Tibial nerve (tissue), 4 donors: Measurements from ENCODE around the gene STAT3. TPM values are rescaled to one million over a fixed set of nuclear protein-coding genes. Genes with fewer than 3 reads are reported as not detected.
"Not testable (repeated sequence)": the region's sequence is repeated elsewhere in the genome, so short reads cannot be mapped to it uniquely, and the experiment has no call there.

Experiments
- DNase-seq, 2 donors: peaks; one replicate each; pipeline ENCODE4 v3.0.0-alpha.2; 2019; ENCODE audit warnings: low spot score in 2 of 2
- H3K27ac ChIP-seq, 4 donors: fragments of 200-600 bp; sonication (generic) in 3 of 4; one replicate each; pipeline ENCODE4 v1.5.1; 2017 to 2019; ENCODE audit warnings: mild to moderate bottlenecking in 1 of 4
- H3K27me3 ChIP-seq, 2 donors: fragments of 200-600 bp; sonication (generic) in 1 of 2; one replicate each; pipeline versions ENCODE4 v1.5.1 to v1.6.0; 2017 to 2019
- H3K36me3 ChIP-seq, 3 donors: fragments of 200-600 bp; sonication (generic); one replicate each; pipeline ENCODE4 v1.5.1; 2018 to 2019
- H3K4me1 ChIP-seq, 4 donors: fragments of 200-600 bp; sonication (generic) in 3 of 4; one replicate each; pipeline ENCODE4 v1.5.1; 2017 to 2019
- H3K4me3 ChIP-seq, 4 donors: fragments of 200-600 bp; sonication (generic) in 3 of 4; one replicate each; pipeline ENCODE4 v1.5.1; 2017 to 2019; ENCODE audit warnings: mild to moderate bottlenecking in 1 of 4, moderate library complexity in 1 of 4
- H3K9me3 ChIP-seq, 4 donors: fragments of 200-600 bp; sonication (generic) in 3 of 4; one replicate each; pipeline ENCODE4 v1.5.1; 2017 to 2019
- EP300 ChIP-seq, 2 donors: sonication (generic); formaldehyde crosslinking; IDR thresholded peaks; one replicate each; pipeline ENCODE4 v1.6.1; 2017; ENCODE audit warnings: antibody characterized with exemption in 2 of 2, mild to moderate bottlenecking in 1 of 2
- POLR2A ChIP-seq, 2 donors: fragments of 450-650 bp; IDR thresholded peaks; one replicate each; pipeline ENCODE4 v1.6.1; 2017; ENCODE audit warnings: antibody characterized with exemption in 2 of 2, mild to moderate bottlenecking in 2 of 2, moderate library complexity in 2 of 2
- WGBS, 2 donors: methylation state at CpG; one replicate each; pipeline ENCODE4 v1.1.5; 2018; 5-methylcytosine and 5-hydroxymethylcytosine counted together
- total RNA-seq, 4 donors: library from RNA; depleted of rRNA; stranded (reverse); fragments of >200 nt; gene quantifications; one replicate each; pipeline ENCODE4 v1.1.0, GENCODE V29; 2016
- TF ChIP-seq, protein P1 (sequence below), 5 experiments: fragments of 200-600 bp in 3 of 5; fragments of 450-650 bp in 2 of 5; sonication (generic) in 3 of 5; IDR thresholded peaks; one replicate each; pipeline ENCODE4 v1.5.1; 2016 to 2019; ENCODE audit warnings: antibody characterized with exemption in 5 of 5, mild to moderate bottlenecking in 3 of 5, moderate library complexity in 2 of 5

Gene STAT3
- total RNA-seq, 4 donors from 2014 or later: 133 to 322 (median 188) TPM

DNA sequence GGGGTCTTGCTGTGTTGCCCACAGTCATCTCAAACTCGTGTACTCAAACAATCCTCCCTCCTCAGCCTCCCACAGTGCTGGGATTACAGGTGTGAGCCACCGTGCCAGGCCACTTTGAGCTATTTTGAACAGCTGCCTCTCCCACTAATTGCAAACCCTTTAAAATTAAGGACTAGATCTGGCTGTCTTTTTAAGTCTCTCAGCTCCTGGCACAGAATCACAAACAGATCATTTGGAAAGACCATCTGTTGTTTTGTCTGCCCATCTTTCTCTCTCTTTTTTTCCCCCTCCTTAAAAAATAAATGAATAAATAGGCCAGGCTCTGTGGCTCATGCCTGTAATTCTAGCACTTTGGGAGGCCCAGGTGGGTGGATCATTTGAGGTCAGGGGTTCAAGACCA, 10.9 kb upstream of the STAT3 start:
- H3K27ac ChIP-seq: no peak overlapping the region
- TF ChIP-seq POLR2A (IDR thresholded peaks at IDR 0.05) (no peak), EP300 (IDR thresholded peaks at IDR 0.05) (no peak)
- TF ChIP-seq, protein P1, sequence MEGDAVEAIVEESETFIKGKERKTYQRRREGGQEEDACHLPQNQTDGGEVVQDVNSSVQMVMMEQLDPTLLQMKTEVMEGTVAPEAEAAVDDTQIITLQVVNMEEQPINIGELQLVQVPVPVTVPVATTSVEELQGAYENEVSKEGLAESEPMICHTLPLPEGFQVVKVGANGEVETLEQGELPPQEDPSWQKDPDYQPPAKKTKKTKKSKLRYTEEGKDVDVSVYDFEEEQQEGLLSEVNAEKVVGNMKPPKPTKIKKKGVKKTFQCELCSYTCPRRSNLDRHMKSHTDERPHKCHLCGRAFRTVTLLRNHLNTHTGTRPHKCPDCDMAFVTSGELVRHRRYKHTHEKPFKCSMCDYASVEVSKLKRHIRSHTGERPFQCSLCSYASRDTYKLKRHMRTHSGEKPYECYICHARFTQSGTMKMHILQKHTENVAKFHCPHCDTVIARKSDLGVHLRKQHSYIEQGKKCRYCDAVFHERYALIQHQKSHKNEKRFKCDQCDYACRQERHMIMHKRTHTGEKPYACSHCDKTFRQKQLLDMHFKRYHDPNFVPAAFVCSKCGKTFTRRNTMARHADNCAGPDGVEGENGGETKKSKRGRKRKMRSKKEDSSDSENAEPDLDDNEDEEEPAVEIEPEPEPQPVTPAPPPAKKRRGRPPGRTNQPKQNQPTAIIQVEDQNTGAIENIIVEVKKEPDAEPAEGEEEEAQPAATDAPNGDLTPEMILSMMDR (IDR thresholded peaks at IDR 0.05): no peak
- no peak overlapping the region for H3K4me3 ChIP-seq
- peaks cover 0 to 35% (median 19%) of the 10 kb centered on the region in 4 donors for H3K4me1 ChIP-seq
- no peak for DNase-seq
- no peaks in the 10 kb centered on the region for H3K9me3 ChIP-seq
- WGBS, 2 donors: 62% methylated on average over 2 of the region's 2 CpGs
- peaks cover 0 to 16% (median 0%) of the 10 kb centered on the region in 3 donors for H3K36me3 ChIP-seq
- no peaks in the 10 kb centered on the region for H3K27me3 ChIP-seq

GRCh38 chr17:42395601-42396000, 7.4 kb upstream of the STAT3 start:
- H3K27ac ChIP-seq, H3K27me3 ChIP-seq, H3K4me3 ChIP-seq, DNase-seq, H3K36me3 ChIP-seq, H3K9me3 ChIP-seq: not testable (repeated sequence)
- H3K4me1 ChIP-seq: peaks cover 0 to 19% (median 5%) of the 10 kb centered on the region in 4 donors
- WGBS, 2 donors: 95 to 96% methylated on average over 8 of the region's 8 CpGs

- DNase-seq: no peak
- WGBS, 2 donors: 93 to 94% methylated on average over 4 of the region's 4 CpGs
- Histone ChIP-seq H3K4me1 (peaks cover 0 to 27% (median 3%) of the 10 kb centered on the region in 4 donors), H3K9me3 (no peaks in the 10 kb centered on the region), H3K27me3 (no peaks in the 10 kb centered on the region), H3K4me3 (no peak overlapping the region), H3K27ac (no peak overlapping the region), H3K36me3 (no peaks in the 10 kb centered on the region)
- TF ChIP-seq, protein P1 (IDR thresholded peaks at IDR 0.05): no peak
- TF ChIP-seq EP300 (IDR thresholded peaks at IDR 0.05): no peak
- no peak for TF ChIP-seq POLR2A (IDR thresholded peaks at IDR 0.05)
Observed at GRCh38 chr17:42394838-42395237, 6.6 kb upstream of the STAT3 start.

DNA sequence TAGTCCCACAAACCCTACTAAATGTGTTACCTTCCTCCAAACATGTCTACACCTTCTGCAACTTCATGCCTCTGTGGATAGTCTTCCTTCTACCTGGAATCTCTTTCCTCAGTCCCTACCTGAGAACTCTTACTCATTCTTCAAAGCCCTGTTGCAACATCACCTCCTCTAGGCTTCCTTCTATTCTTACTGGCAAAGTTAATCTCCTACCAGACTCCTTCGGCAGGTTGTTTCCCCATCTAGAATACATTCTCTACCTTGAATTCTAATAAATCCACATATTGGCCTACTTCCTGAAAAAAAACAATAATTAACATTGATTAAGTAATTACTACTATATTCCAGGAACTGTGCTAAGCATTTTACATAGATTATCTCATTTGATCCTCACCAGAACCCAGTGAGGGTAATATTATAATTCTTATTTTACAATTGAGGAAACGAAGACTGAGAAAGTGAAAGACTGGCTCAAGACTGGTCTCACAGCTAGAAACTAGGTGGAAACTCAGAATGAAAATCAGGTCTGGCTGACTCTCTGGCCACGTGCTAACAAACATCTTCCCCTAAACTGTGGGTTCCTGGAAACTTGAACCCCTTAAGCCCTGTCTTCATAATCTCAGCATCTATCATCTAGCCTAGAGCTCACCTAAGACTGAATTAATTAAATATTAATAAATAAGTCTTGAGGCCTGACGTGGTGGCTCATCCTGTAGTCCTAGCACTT, 4.6 kb upstream of the STAT3 start:
- Histone ChIP-seq H3K9me3 (no peaks in the 10 kb centered on the region), H3K27ac (no peak overlapping the region), H3K27me3 (no peaks in the 10 kb centered on the region), H3K4me3 (no peak overlapping the region), H3K36me3 (no peaks in the 10 kb centered on the region), H3K4me1 (peaks cover 0 to 27% (median 6%) of the 10 kb centered on the region in 4 donors)
- TF ChIP-seq, protein P1 (IDR thresholded peaks at IDR 0.05): no peak
- TF ChIP-seq POLR2A (IDR thresholded peaks at IDR 0.05) (no peak), EP300 (IDR thresholded peaks at IDR 0.05) (no peak)
- 83 to 87% methylated on average over 4 of the region's 4 CpGs for WGBS, 2 donors
- no peak for DNase-seq

GRCh38 chr17:42391439-42391838, 3.2 kb upstream of the STAT3 start:
- not testable (repeated sequence) for H3K4me3 ChIP-seq, DNase-seq, H3K27me3 ChIP-seq, H3K9me3 ChIP-seq, H3K36me3 ChIP-seq
- 55 to 71% methylated on average over 8 of the region's 8 CpGs for WGBS, 2 donors
- Histone ChIP-seq H3K27ac (peak overlapping the region in 2 of 4 donors; percentile 64 to 98), H3K4me1 (peaks cover 0 to 35% (median 11%) of the 10 kb centered on the region in 4 donors)

DNA sequence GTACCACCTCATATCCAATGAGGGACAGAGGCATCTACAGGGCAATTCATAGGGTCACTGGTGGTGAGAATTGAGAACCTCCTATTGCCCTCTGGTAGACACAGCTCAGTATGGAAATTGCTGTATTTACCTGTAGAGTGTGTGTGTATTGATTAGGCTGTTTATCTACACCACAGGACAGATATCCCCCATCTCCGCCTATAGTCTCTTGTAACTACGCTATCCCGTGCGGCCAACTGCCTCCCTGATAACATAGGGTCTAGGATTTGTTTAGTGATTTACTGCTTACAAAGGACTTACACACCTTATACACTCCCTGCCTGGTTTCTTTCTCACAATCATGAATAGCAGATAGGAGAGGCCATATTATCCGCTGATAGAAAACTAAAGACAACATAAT, 1.7 kb upstream of the STAT3 start:
- 95 to 96% methylated on average over 5 of the region's 5 CpGs for WGBS, 2 donors
- H3K36me3 ChIP-seq: no peaks in the 10 kb centered on the region
- H3K4me1 ChIP-seq: peaks cover 0 to 50% (median 26%) of the 10 kb centered on the region in 4 donors
- peak overlapping the region; percentile 89 to 98 (median 95) for H3K27ac ChIP-seq
- TF ChIP-seq POLR2A (IDR thresholded peaks at IDR 0.05) (no peak), EP300 (IDR thresholded peaks at IDR 0.05) (no peak)
- TF ChIP-seq, protein P1 (IDR thresholded peaks at IDR 0.05): no peak
- no peaks in the 10 kb centered on the region for H3K9me3 ChIP-seq
- no peak overlapping the region for H3K4me3 ChIP-seq
- DNase-seq: no peak
- H3K27me3 ChIP-seq: no peaks in the 10 kb centered on the region
